Activated naive CD8-positive, alpha-beta T cell treated with anti-CD3 and anti-CD28 coated beads, Interleukin-2, amount 10 ng/mL, durations not matched to agents 7 days and 5 days (primary cell): ENCODE results near the gene ADGRL1. TPM values are rescaled to one million over a fixed set of nuclear protein-coding genes. Genes with fewer than 3 reads are reported as not detected.

Source experiments
- ATAC-seq: fragments of 150-1000 bp; cut with Tn5 transposase; one replicate; pipeline ENCODE4 v1.10.0; 2021; ENCODE audit warnings: low read depth, moderate library complexity
- POLR2A ChIA-PET: fragments of 350-600 bp; sonication (Branson Sonifier 250); formaldehyde crosslinking; loops from one replicate; lab custom pipeline; 2021; ENCODE audit warnings: antibody characterized with exemption; lab: Charles Lee
- DNase-seq: peaks from one replicate; pipeline ENCODE4 v3.0.0; 2021
- H3K27ac Mint-ChIP-seq: one replicate; pipeline ENCODE4 v1.8.0; 2022; ENCODE audit warnings: mild to moderate bottlenecking, mixed read lengths
- H3K27me3 Mint-ChIP-seq: one replicate; pipeline ENCODE4 v1.8.0; 2022; ENCODE audit warnings: mild to moderate bottlenecking, moderate library complexity, mixed read lengths
- H3K36me3 Mint-ChIP-seq: one replicate; pipeline ENCODE4 v1.8.0; 2021; ENCODE audit warnings: mild to moderate bottlenecking, mixed read lengths
- H3K4me1 Mint-ChIP-seq: one replicate; pipeline ENCODE4 v1.8.0; 2021; ENCODE audit warnings: mixed read lengths
- H3K4me3 Mint-ChIP-seq: one replicate; pipeline ENCODE4 v1.8.0; 2022; ENCODE audit warnings: mild to moderate bottlenecking, moderate library complexity, mixed read lengths
- H3K9me3 Mint-ChIP-seq: one replicate; pipeline ENCODE4 v1.8.0; 2021; ENCODE audit warnings: mixed read lengths
- total RNA-seq, 2 experiments: library from RNA; stranded (reverse); gene quantifications; one replicate each; pipeline ENCODE4 v1.2.3, GENCODE V29; 2021

The ADGRL1 gene
- total RNA-seq, 2 experiments from 2014 or later: 15.0 to 16.4 TPM

- H3K36me3 Mint-ChIP-seq: peaks cover 22% of the 10 kb centered on the region
- peaks cover 4% of the 10 kb centered on the region for H3K4me1 Mint-ChIP-seq
- no peak overlapping the region for H3K27ac Mint-ChIP-seq
- POLR2A ChIA-PET: interaction anchor here (0.6 to 1.4 kb wide), 2 partner anchors 10 to 22 kb away, joined by 5 read pairs; partner anchors contain the start of gene PRKACA
- H3K4me3 Mint-ChIP-seq: no peak overlapping the region
- ATAC-seq (no peak), DNase-seq (no peak)
- H3K9me3 Mint-ChIP-seq: no peaks in the 10 kb centered on the region
- H3K27me3 Mint-ChIP-seq: no peaks in the 10 kb centered on the region
These were observed 78.8 kb downstream of the ADGRL1 start for GRCh38 chr19:14127176-14127575.

GRCh38 chr19:14122924-14123323 lies 83.0 kb downstream of the ADGRL1 start:
- POLR2A ChIA-PET: interaction anchor here (0.7 to 1.8 kb wide), 3 partner anchors 8 to 158 kb away, joined by 4 to 12 read pairs (median 6); partner anchors contain the start of gene ASF1B
- Mint-ChIP-seq H3K4me3 (no peak overlapping the region), H3K27ac (no peak overlapping the region), H3K36me3 (peaks cover 16% of the 10 kb centered on the region), H3K9me3 (no peaks in the 10 kb centered on the region), H3K4me1 (peaks cover 15% of the 10 kb centered on the region), H3K27me3 (no peaks in the 10 kb centered on the region)
- DNase-seq: no peak
- no peak for ATAC-seq

GRCh38 chr19:14120497-14120780 lies 85.5 kb downstream of the ADGRL1 start:
- ATAC-seq (no peak), DNase-seq (no peak)
- H3K27me3 Mint-ChIP-seq: no peaks in the 10 kb centered on the region
- POLR2A ChIA-PET: no interaction called here
- H3K27ac Mint-ChIP-seq: no peak overlapping the region
- peaks cover 10% of the 10 kb centered on the region for H3K36me3 Mint-ChIP-seq
- H3K9me3 Mint-ChIP-seq: no peaks in the 10 kb centered on the region
- no peak overlapping the region for H3K4me3 Mint-ChIP-seq
- H3K4me1 Mint-ChIP-seq: peaks cover 27% of the 10 kb centered on the region

- peaks cover 29% of the 10 kb centered on the region for H3K4me1 Mint-ChIP-seq
- POLR2A ChIA-PET: interaction anchor here (6.4 kb wide), 1 partner anchor 16 kb away, joined by 47 read pairs; the partner anchor contains the start of gene ASF1B
- no peak overlapping the region for H3K4me3 Mint-ChIP-seq
These were observed 86.1 kb downstream of the ADGRL1 start for GRCh38 chr19:14119644-14120496.

GRCh38 chr19:14119146-14119545 lies 86.8 kb downstream of the ADGRL1 start:
- H3K27ac Mint-ChIP-seq: peak overlapping the region; percentile 88
- ATAC-seq (no peak), DNase-seq (no peak)
- H3K27me3 Mint-ChIP-seq: no peaks in the 10 kb centered on the region
- H3K36me3 Mint-ChIP-seq: peaks cover 4% of the 10 kb centered on the region
- H3K4me3 Mint-ChIP-seq: peak overlapping the region; percentile 87
- H3K4me1 Mint-ChIP-seq: peaks cover 32% of the 10 kb centered on the region
- no peaks in the 10 kb centered on the region for H3K9me3 Mint-ChIP-seq
- POLR2A ChIA-PET: interaction anchor here (6.4 kb wide), 1 partner anchor 17 kb away, joined by 47 read pairs; the partner anchor contains the start of gene ASF1B

More at GRCh38 chr19:14119644-14120496, 86.1 kb downstream of the ADGRL1 start:
- Mint-ChIP-seq H3K27me3 (no peaks in the 10 kb centered on the region), H3K27ac (no peak overlapping the region), H3K36me3 (peaks cover 8% of the 10 kb centered on the region), H3K9me3 (no peaks in the 10 kb centered on the region)
- DNase-seq: no peak
- ATAC-seq: no peak

GRCh38 chr19:14118165-14119051 lies 87.6 kb downstream of the ADGRL1 start:
- peaks cover 4% of the 10 kb centered on the region for H3K36me3 Mint-ChIP-seq
- peak overlapping the region; percentile 87 for H3K4me3 Mint-ChIP-seq
- POLR2A ChIA-PET: interaction anchor here (1.1 to 6.4 kb wide), 5 partner anchors 8 to 36 kb away, joined by 3 to 47 read pairs (median 6); partner anchors contain the start of gene ASF1B
- H3K4me1 Mint-ChIP-seq: peaks cover 36% of the 10 kb centered on the region
- no peaks in the 10 kb centered on the region for H3K9me3 Mint-ChIP-seq
- DNase-seq (peak; percentile 42), ATAC-seq (no peak)
- no peaks in the 10 kb centered on the region for H3K27me3 Mint-ChIP-seq
- H3K27ac Mint-ChIP-seq: peak overlapping the region; percentile 88

- POLR2A ChIA-PET: interaction anchor here (1.1 to 6.4 kb wide), 6 partner anchors 9 to 343 kb away, joined by 3 to 47 read pairs (median 6); partner anchors contain the start of gene ASF1B
- H3K27ac Mint-ChIP-seq: peak within 1 kb of the TSS; percentile 88
These were observed 88.3 kb downstream of the ADGRL1 start, which contains the start of gene PRKACA for GRCh38 chr19:14117668-14118164. TSS of gene PRKACA (minus strand) at chr19:14117762. CDS start at chr19:14117547, 215 bp downstream.

GRCh38 chr19:14116918-14117578 lies 88.9 kb downstream of the ADGRL1 start:
- POLR2A ChIA-PET: interaction anchor here (0.5 to 6.4 kb wide), 9 partner anchors 9 to 342 kb away, joined by 3 to 47 read pairs (median 5); partner anchors contain the start of gene ASF1B
- ATAC-seq: peak; percentile 1
- Mint-ChIP-seq H3K9me3 (no peaks in the 10 kb centered on the region), H3K27me3 (no peaks in the 10 kb centered on the region), H3K4me1 (peaks cover 45% of the 10 kb centered on the region), H3K36me3 (peaks cover 2% of the 10 kb centered on the region), H3K4me3 (peak overlapping the region; percentile 98), H3K27ac (peak overlapping the region; percentile 78)
- no peak for DNase-seq

More at GRCh38 chr19:14117668-14118164, 88.3 kb downstream of the ADGRL1 start, which contains the start of gene PRKACA:
- DNase-seq (peak; percentile 99), ATAC-seq (peak; percentile 98)
- Mint-ChIP-seq H3K4me3 (peak within 1 kb of the TSS; percentile 98), H3K36me3 (peaks cover 2% of the 10 kb centered on the region), H3K4me1 (peaks cover 40% of the 10 kb centered on the region), H3K27me3 (no peaks in the 10 kb centered on the region), H3K9me3 (no peaks in the 10 kb centered on the region)

GRCh38 chr19:14116525-14116917 lies 89.4 kb downstream of the ADGRL1 start:
- POLR2A ChIA-PET: interaction anchor here (0.5 to 6.4 kb wide), 6 partner anchors 10 to 321 kb away, joined by 3 to 47 read pairs (median 5); partner anchors contain the start of gene ASF1B
- peak overlapping the region; percentile 78 for H3K27ac Mint-ChIP-seq
- no peak for ATAC-seq
- H3K4me3 Mint-ChIP-seq: peak overlapping the region; percentile 98
- H3K27me3 Mint-ChIP-seq: no peaks in the 10 kb centered on the region
- no peaks in the 10 kb centered on the region for H3K9me3 Mint-ChIP-seq
- peaks cover 2% of the 10 kb centered on the region for H3K36me3 Mint-ChIP-seq
- no peak for DNase-seq
- peaks cover 48% of the 10 kb centered on the region for H3K4me1 Mint-ChIP-seq

GRCh38 chr19:14115756-14116155 lies 90.2 kb downstream of the ADGRL1 start:
- Mint-ChIP-seq H3K9me3 (no peaks in the 10 kb centered on the region), H3K27ac (no peak overlapping the region), H3K36me3 (peaks cover 2% of the 10 kb centered on the region), H3K27me3 (no peaks in the 10 kb centered on the region), H3K4me3 (peak overlapping the region; percentile 98), H3K4me1 (peaks cover 49% of the 10 kb centered on the region)
- ATAC-seq (no peak), DNase-seq (no peak)
- POLR2A ChIA-PET: interaction anchor here (0.9 to 6.4 kb wide), 3 partner anchors 16 to 34 kb away, joined by 3 to 47 read pairs (median 16); partner anchors contain the start of gene ASF1B

GRCh38 chr19:14114854-14115253 lies 91.1 kb downstream of the ADGRL1 start:
- no peak overlapping the region for H3K27ac Mint-ChIP-seq
- no peaks in the 10 kb centered on the region for H3K9me3 Mint-ChIP-seq
- H3K27me3 Mint-ChIP-seq: no peaks in the 10 kb centered on the region
- H3K4me1 Mint-ChIP-seq: peaks cover 49% of the 10 kb centered on the region
- POLR2A ChIA-PET: interaction anchor here (0.6 to 6.4 kb wide), 3 partner anchors 9 to 33 kb away, joined by 6 to 47 read pairs (median 16); partner anchors contain the start of gene ASF1B
- ATAC-seq: no peak
- DNase-seq: peak; percentile 69
- H3K36me3 Mint-ChIP-seq: no peaks in the 10 kb centered on the region
- H3K4me3 Mint-ChIP-seq: peak overlapping the region; percentile 16

GRCh38 chr19:14114439-14114838 lies 91.5 kb downstream of the ADGRL1 start:
- H3K9me3 Mint-ChIP-seq: no peaks in the 10 kb centered on the region

More at GRCh38 chr19:14114439-14114838, 91.5 kb downstream of the ADGRL1 start:
- no peaks in the 10 kb centered on the region for H3K36me3 Mint-ChIP-seq
- peaks cover 46% of the 10 kb centered on the region for H3K4me1 Mint-ChIP-seq
- no peak overlapping the region for H3K4me3 Mint-ChIP-seq
- no peak overlapping the region for H3K27ac Mint-ChIP-seq
- POLR2A ChIA-PET: interaction anchor here (0.6 to 6.4 kb wide), 4 partner anchors 9 to 34 kb away, joined by 3 to 47 read pairs (median 4); partner anchors contain the start of gene ASF1B
- DNase-seq: no peak
- ATAC-seq: no peak
- H3K27me3 Mint-ChIP-seq: no peaks in the 10 kb centered on the region
